ENCODE data around the gene CIB1.

- TF ChIP-seq CEBPB (IDR thresholded peaks at IDR 0.05; ENCODE audit: borderline replicate concordance in 1 of 2, low read depth in 2 of 2, low read length in 2 of 2) (no peak), MXI1 (IDR thresholded peaks at IDR 0.05; ENCODE audit: low read depth, low read length) (no peak), JUND (IDR thresholded peaks at IDR 0.05; ENCODE audit: low read depth, low read length) (no peak), POLR2AphosphoS2 (IDR thresholded peaks at IDR 0.05; ENCODE audit: low read depth, low read length) (no peak), BACH1 (IDR thresholded peaks at IDR 0.05; ENCODE audit: borderline replicate concordance) (no peak), BCL3 (IDR thresholded peaks at IDR 0.05; ENCODE audit: borderline replicate concordance, insufficient read depth, low read depth, low read length, poor library complexity, severe bottlenecking) (no peak), ZZZ3 (IDR thresholded peaks at IDR 0.05; ENCODE audit: control insufficient read depth, insufficient read length, low read depth) (no peak), EP300 (IDR thresholded peaks at IDR 0.05; ENCODE audit: borderline replicate concordance in 1 of 2, control insufficient read depth in 1 of 2, low read depth in 2 of 2, low read length in 2 of 2) (no peak), POLR2AphosphoS5 (IDR thresholded peaks at IDR 0.05; ENCODE audit: low read length) (no peak)
- TF ChIP-seq, protein P1, sequence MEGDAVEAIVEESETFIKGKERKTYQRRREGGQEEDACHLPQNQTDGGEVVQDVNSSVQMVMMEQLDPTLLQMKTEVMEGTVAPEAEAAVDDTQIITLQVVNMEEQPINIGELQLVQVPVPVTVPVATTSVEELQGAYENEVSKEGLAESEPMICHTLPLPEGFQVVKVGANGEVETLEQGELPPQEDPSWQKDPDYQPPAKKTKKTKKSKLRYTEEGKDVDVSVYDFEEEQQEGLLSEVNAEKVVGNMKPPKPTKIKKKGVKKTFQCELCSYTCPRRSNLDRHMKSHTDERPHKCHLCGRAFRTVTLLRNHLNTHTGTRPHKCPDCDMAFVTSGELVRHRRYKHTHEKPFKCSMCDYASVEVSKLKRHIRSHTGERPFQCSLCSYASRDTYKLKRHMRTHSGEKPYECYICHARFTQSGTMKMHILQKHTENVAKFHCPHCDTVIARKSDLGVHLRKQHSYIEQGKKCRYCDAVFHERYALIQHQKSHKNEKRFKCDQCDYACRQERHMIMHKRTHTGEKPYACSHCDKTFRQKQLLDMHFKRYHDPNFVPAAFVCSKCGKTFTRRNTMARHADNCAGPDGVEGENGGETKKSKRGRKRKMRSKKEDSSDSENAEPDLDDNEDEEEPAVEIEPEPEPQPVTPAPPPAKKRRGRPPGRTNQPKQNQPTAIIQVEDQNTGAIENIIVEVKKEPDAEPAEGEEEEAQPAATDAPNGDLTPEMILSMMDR (IDR thresholded peaks at IDR 0.05 in 2 of 3, conservative IDR thresholded peaks at IDR 0.05 in 1 of 3; ENCODE audit: control insufficient read depth in 2 of 3, extremely low read depth in 1 of 3, insufficient read depth in 1 of 3, low read depth in 3 of 3, low read length in 3 of 3) = no peak
Measured at GRCh38 chr15:90189781-90190467, 43.8 kb downstream of the CIB1 start.
